Natural killer cell (primary cell): ENCODE measurements around the gene SYNE2. TPM values are rescaled to one million over a fixed set of nuclear protein-coding genes. Genes with fewer than 3 reads are reported as not detected.
A peak's percentile ranks its signal among the peaks of the same experiment; 100 is the strongest.

Experiments
- ATAC-seq, 3 donors: fragments of 150-1000 bp in 2 of 3; fragments of 200-7000 bp in 1 of 3; cut with Tn5 transposase; 1 replicate in 1 of 3; 2 replicates in 2 of 3; pipeline ENCODE4 v1.10.0; 2021; ENCODE audit warnings: mild to moderate bottlenecking in 2 of 3, moderate library complexity in 2 of 3
- DNase-seq, 2 donors: peaks; one replicate each; pipeline versions ENCODE4 v3.0.0 to v3.0.0-alpha.2; 2013 to 2021; ENCODE audit warnings: mixed read lengths in 1 of 2
- H3K27ac ChIP-seq: one replicate; pipeline ENCODE4 v1.5.1; 2013; ENCODE audit warnings: mild to moderate bottlenecking, low read length
- H3K27me3 ChIP-seq: one replicate; pipeline ENCODE4 v1.6.1; 2013; ENCODE audit warnings: low read length; ENCODE audit not compliant: control insufficient read depth, insufficient read depth
- H3K36me3 ChIP-seq: one replicate; pipeline ENCODE4 v1.6.1; 2013; ENCODE audit warnings: low read length; ENCODE audit not compliant: control insufficient read depth, insufficient read depth
- H3K4me1 ChIP-seq: one replicate; pipeline ENCODE4 v1.6.1; 2013; ENCODE audit warnings: low read length; ENCODE audit not compliant: control insufficient read depth, insufficient read depth
- H3K4me3 ChIP-seq: one replicate; pipeline ENCODE4 v1.5.1; 2013; ENCODE audit warnings: low read length
- H3K9me3 ChIP-seq: one replicate; pipeline ENCODE4 v1.6.1; 2013; ENCODE audit warnings: low read length; ENCODE audit not compliant: control insufficient read depth, insufficient read depth
- H3K27ac Mint-ChIP-seq, 2 donors: one replicate each; pipeline ENCODE4 v1.8.0; 2022; ENCODE audit warnings: mild to moderate bottlenecking in 2 of 2, mixed read lengths in 2 of 2, moderate library complexity in 1 of 2
- H3K27me3 Mint-ChIP-seq, 2 donors: one replicate each; pipeline ENCODE4 v1.8.0; 2022; ENCODE audit warnings: low read depth in 2 of 2, mixed read lengths in 2 of 2
- H3K36me3 Mint-ChIP-seq: one replicate; pipeline ENCODE4 v1.8.0; 2022; ENCODE audit warnings: mixed read lengths
- H3K4me1 Mint-ChIP-seq, 2 donors: one replicate each; pipeline ENCODE4 v1.8.0; 2022; ENCODE audit warnings: mixed read lengths in 2 of 2
- H3K4me3 Mint-ChIP-seq: one replicate; pipeline ENCODE4 v1.8.0; 2022; ENCODE audit warnings: mild to moderate bottlenecking, moderate library complexity, mixed read lengths
- H3K9me3 Mint-ChIP-seq, 2 donors: one replicate each; pipeline ENCODE4 v1.8.0; 2022; ENCODE audit warnings: mixed read lengths in 2 of 2
- WGBS: methylation state at CpG from one replicate; pipeline ENCODE4 v1.1.7; 2013; ENCODE audit warnings: missing lambda C conversion rate; ENCODE audit not compliant: insufficient coverage; 5-methylcytosine and 5-hydroxymethylcytosine counted together
- intact Hi-C: fragments of 100-400 bp; cut with micrococcal nuclease; formaldehyde crosslinking; loops from one replicate; pipeline ENCODE4 v1.14.2; 2022
- total RNA-seq, 4 donors: library from RNA; stranded (reverse); fragments of 120-200 nt in 1 of 4; gene quantifications; one replicate each; pipeline versions ENCODE4 v1.2.3 to v1.2.4, GENCODE V29; 2013 to 2022
- TF ChIP-seq, protein P1 (sequence below): fragments of 200-600 bp; IDR thresholded peaks from one replicate; pipeline ENCODE4 v1.8.0; 2022; ENCODE audit warnings: antibody characterized with exemption

The SYNE2 gene
- total RNA-seq, 3 donors from 2014 or later (not counting 1 experiment from before 2014, with no cell fraction given): 325 to 434 (median 373) TPM

DNA sequence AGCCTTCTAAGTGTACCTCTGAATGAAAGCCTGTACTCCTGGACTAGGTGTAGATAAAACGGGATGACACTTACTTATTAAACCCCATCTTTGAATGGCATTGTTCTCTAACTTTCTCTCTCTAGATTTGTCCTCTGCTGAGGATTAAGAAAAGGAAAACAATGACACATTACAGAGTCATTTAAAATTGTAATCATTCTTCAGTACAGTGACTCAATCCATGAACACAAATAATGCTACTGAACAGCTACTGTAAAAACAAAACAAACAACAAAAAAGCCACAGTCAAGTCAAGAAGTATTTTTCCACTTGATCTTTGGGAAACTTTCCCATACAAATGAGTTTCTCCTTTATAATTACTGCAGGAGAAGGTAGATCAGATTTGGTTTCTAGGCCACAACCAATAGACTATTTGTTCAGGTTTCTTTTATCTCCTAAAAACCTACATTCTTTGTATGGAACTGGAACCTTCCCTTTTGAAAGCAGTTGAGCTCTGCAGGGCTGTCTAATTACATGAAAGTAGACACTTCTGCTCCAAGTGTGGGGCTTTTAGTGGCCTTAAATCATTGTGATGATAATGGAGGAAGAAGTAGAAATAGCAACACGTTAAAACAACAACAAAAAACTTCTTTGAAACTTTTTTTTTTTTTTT, 222.3 kb downstream of the SYNE2 start:
- peaks cover 20% of the 10 kb centered on the region for H3K36me3 Mint-ChIP-seq
- H3K36me3 ChIP-seq: peaks cover 68% of the 10 kb centered on the region
- H3K4me3 Mint-ChIP-seq: no peak overlapping the region

GRCh38 chr14:64075613-64076005, 222.8 kb downstream of the SYNE2 start:
- DNase-seq (no peak), ATAC-seq (no peak)
- H3K4me1 Mint-ChIP-seq: peaks cover 0 to 4% of the 10 kb centered on the region in 2 donors
- H3K4me3 Mint-ChIP-seq: no peak overlapping the region
- intact Hi-C loops: no loop called here
- Histone ChIP-seq H3K27ac (no peak overlapping the region), H3K27me3 (no peaks in the 10 kb centered on the region), H3K36me3 (peaks cover 68% of the 10 kb centered on the region), H3K9me3 (no peaks in the 10 kb centered on the region), H3K4me3 (no peak overlapping the region), H3K4me1 (no peaks in the 10 kb centered on the region)
- no peak overlapping the region for H3K27ac Mint-ChIP-seq
- TF ChIP-seq, protein P1, sequence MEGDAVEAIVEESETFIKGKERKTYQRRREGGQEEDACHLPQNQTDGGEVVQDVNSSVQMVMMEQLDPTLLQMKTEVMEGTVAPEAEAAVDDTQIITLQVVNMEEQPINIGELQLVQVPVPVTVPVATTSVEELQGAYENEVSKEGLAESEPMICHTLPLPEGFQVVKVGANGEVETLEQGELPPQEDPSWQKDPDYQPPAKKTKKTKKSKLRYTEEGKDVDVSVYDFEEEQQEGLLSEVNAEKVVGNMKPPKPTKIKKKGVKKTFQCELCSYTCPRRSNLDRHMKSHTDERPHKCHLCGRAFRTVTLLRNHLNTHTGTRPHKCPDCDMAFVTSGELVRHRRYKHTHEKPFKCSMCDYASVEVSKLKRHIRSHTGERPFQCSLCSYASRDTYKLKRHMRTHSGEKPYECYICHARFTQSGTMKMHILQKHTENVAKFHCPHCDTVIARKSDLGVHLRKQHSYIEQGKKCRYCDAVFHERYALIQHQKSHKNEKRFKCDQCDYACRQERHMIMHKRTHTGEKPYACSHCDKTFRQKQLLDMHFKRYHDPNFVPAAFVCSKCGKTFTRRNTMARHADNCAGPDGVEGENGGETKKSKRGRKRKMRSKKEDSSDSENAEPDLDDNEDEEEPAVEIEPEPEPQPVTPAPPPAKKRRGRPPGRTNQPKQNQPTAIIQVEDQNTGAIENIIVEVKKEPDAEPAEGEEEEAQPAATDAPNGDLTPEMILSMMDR: no peak
- no peaks in the 10 kb centered on the region for H3K27me3 Mint-ChIP-seq
- no peaks in the 10 kb centered on the region for H3K9me3 Mint-ChIP-seq
- peaks cover 20% of the 10 kb centered on the region for H3K36me3 Mint-ChIP-seq
- WGBS: 100% methylated on average over 1 of the region's 1 CpG

More for the DNA sequence above, 222.3 kb downstream of the SYNE2 start:
- no peaks in the 10 kb centered on the region for H3K27me3 Mint-ChIP-seq
- H3K9me3 ChIP-seq: no peaks in the 10 kb centered on the region
- no peaks in the 10 kb centered on the region for H3K9me3 Mint-ChIP-seq
- H3K4me1 ChIP-seq: no peaks in the 10 kb centered on the region
- TF ChIP-seq, protein P1: no peak
- H3K27me3 ChIP-seq: no peaks in the 10 kb centered on the region
- no peak overlapping the region for H3K27ac Mint-ChIP-seq
- H3K4me3 ChIP-seq: no peak overlapping the region
- intact Hi-C loops: no loop called here
- DNase-seq: no peak
- H3K27ac ChIP-seq: no peak overlapping the region
- no peaks in the 10 kb centered on the region for H3K4me1 Mint-ChIP-seq
- no peak for ATAC-seq
- WGBS: 88% methylated on average over 1 of the region's 2 CpGs

DNA sequence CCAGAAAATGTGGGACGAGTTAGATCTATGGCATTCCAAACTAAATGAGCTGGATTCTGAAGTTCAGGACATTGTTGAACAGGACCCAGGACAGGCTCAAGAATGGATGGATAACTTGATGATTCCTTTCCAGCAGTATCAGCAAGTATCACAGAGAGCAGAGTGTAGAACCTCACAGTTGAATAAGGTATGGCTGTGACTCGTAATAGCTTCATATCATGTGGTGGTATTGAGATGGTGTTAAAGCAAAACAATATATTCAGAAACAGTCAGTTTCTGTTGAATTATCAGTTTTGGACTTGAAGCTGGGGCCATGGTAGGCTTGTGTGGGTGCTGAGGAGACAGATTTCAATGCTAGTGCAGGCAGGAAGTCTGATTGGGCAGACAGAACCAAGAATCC, 227.6 kb downstream of the SYNE2 start:
- Histone ChIP-seq H3K9me3 (no peaks in the 10 kb centered on the region), H3K27me3 (no peaks in the 10 kb centered on the region), H3K27ac (no peak overlapping the region), H3K36me3 (peaks cover 63% of the 10 kb centered on the region), H3K4me1 (no peaks in the 10 kb centered on the region), H3K4me3 (no peak overlapping the region)
- peaks cover 0 to 4% of the 10 kb centered on the region in 2 donors for H3K4me1 Mint-ChIP-seq
- peak overlapping the region; percentile 28 to 54 for H3K27ac Mint-ChIP-seq
- intact Hi-C loops: no loop called here
- DNase-seq (no peak), ATAC-seq (no peak)
- TF ChIP-seq, protein P1: no peak
- no peak overlapping the region for H3K4me3 Mint-ChIP-seq
- WGBS: 94% methylated on average over 2 of the region's 2 CpGs
- no peaks in the 10 kb centered on the region for H3K27me3 Mint-ChIP-seq
- no peaks in the 10 kb centered on the region for H3K9me3 Mint-ChIP-seq
- peaks cover 17% of the 10 kb centered on the region for H3K36me3 Mint-ChIP-seq
